ENCODE results near the gene TGM3. TPM values are rescaled to one million over a fixed set of nuclear protein-coding genes. Genes with fewer than 3 reads are reported as not detected.

The TGM3 gene
- total RNA-seq, 2 donors from 2014 or later = not detected

- Histone ChIP-seq H3K36me3 (no peaks in the 10 kb centered on the region), H3K27ac (no peak overlapping the region), H3K4me3 (no peak overlapping the region), H3K9me3 (peaks cover 0 to 17% of the 10 kb centered on the region in 2 donors), H3K27me3 (no peaks in the 10 kb centered on the region), H3K4me1 (no peaks in the 10 kb centered on the region)
- no peak for DNase-seq (ENCODE audit: low spot score)
- TF ChIP-seq CTCF (IDR thresholded peaks at IDR 0.05) = no peak
Observed at GRCh38 chr20:2386516-2387179, 90.8 kb downstream of the TGM3 start.

- H3K9me3 ChIP-seq = peaks cover 0 to 17% of the 10 kb centered on the region in 2 donors
- H3K27ac ChIP-seq = no peak overlapping the region
- DNase-seq (ENCODE audit: low spot score) = no peak
- peak in 1 of 2 donors; percentile 24 for TF ChIP-seq CTCF (IDR thresholded peaks at IDR 0.05)
- H3K27me3 ChIP-seq = no peaks in the 10 kb centered on the region
- no peaks in the 10 kb centered on the region for H3K4me1 ChIP-seq
- no peak overlapping the region for H3K4me3 ChIP-seq
- H3K36me3 ChIP-seq = no peaks in the 10 kb centered on the region
Observed at GRCh38 chr20:2387180-2387577, 91.4 kb downstream of the TGM3 start.

GRCh38 chr20:2387580-2387979, 91.8 kb downstream of the TGM3 start:
- no peak for DNase-seq (ENCODE audit: low spot score)
- Histone ChIP-seq H3K9me3 (peaks cover 0 to 17% of the 10 kb centered on the region in 2 donors), H3K4me3 (no peak overlapping the region), H3K36me3 (no peaks in the 10 kb centered on the region), H3K4me1 (no peaks in the 10 kb centered on the region), H3K27me3 (no peaks in the 10 kb centered on the region), H3K27ac (no peak overlapping the region)
- TF ChIP-seq CTCF (IDR thresholded peaks at IDR 0.05) = no peak

Other genes with a start within 250 kb of the TGM3 start
- 10 to 100 TPM; 15.0 to 18.8 TPM for gene STK35, start 194.2 kb upstream of the TGM3 start, total RNA-seq
- not detected for gene TGM6, start 84.9 kb downstream of the TGM3 start, total RNA-seq
- gene SNRPB, start 174.8 kb downstream of the TGM3 start, total RNA-seq = 100 to 1,000 TPM in 1 of 2 donors, 10 to 100 TPM in 1; 78.7 to 105 TPM
- gene ZNF343, start 212.9 kb downstream of the TGM3 start, total RNA-seq = 1 to 10 TPM; 5.1 TPM
- gene TMC2, start 240.6 kb downstream of the TGM3 start, total RNA-seq = not detected

Data from right atrium auricular region (tissue), 2 donors.